GM12878 (cell line): Measurements from ENCODE around the gene GDAP2. TPM values are rescaled to one million over a fixed set of nuclear protein-coding genes. Genes with fewer than 3 reads are reported as not detected.

Experiments
- ATAC-seq: fragments of 200-7000 bp; cut with Tn5 transposase; 3 replicates; pipeline ENCODE4 v1.9.1; 2020; ENCODE audit warnings: mild to moderate bottlenecking, moderate library complexity
- BruUV-seq: library from RNA; stranded (reverse); fragments of 400-500 nt; replicated peaks from 2 replicates; lab custom pipeline; 2021; lab: Mats Ljungman, UMichigan
- CTCF ChIA-PET: fragments of 300-600 bp; sonication (Branson Sonifier 250); formaldehyde crosslinking; extraction: SDS; loops from one replicate; lab custom pipeline; 2021; ENCODE audit warnings: inconsistent platforms; lab: Yijun Ruan, JAX
- POLR2A ChIA-PET: fragments of 350-600 bp; formaldehyde crosslinking; extraction: SDS; loops from one replicate; lab custom pipeline; 2021; ENCODE audit warnings: inconsistent platforms; lab: Charles Lee
- RAD21 ChIA-PET: fragments of 300-600 bp; sonication (Branson Sonifier 250); formaldehyde crosslinking; loops from one replicate; lab custom pipeline; 2023; ENCODE audit warnings: antibody characterized with exemption; ENCODE audit not compliant: unreplicated experiment; lab: Charles Lee
- SMC1A ChIA-PET: fragments of 300-600 bp; sonication (Branson Sonifier 250); formaldehyde crosslinking; loops from one replicate; lab custom pipeline; 2023; ENCODE audit not compliant: unreplicated experiment, uncharacterized antibody; lab: Charles Lee
- DNase-seq: peaks from one replicate; pipeline ENCODE4 v3.0.0-alpha.2; 2011; ENCODE audit warnings: low read depth, low spot score
- FAIRE-seq: peaks from 3 replicates; lab custom pipeline; 2011; peaks lifted over from hg19 to GRCh38; lab: Jason Lieb, UNC
- H2AFZ ChIP-seq: 2 replicates; pipeline ENCODE4 v1.6.0; 2011; ENCODE audit warnings: low read depth, low read length, control low read depth; ENCODE audit not compliant: control insufficient read depth
- H3K27ac ChIP-seq: 2 replicates; pipeline ENCODE4 v1.5.1; 2011; ENCODE audit warnings: control low read depth; ENCODE audit not compliant: control insufficient read depth, insufficient read depth
- H3K27me3 ChIP-seq, 2 experiments: replicated peaks in 1 of 2; 2 replicates each; pipeline versions ENCODE4 v1.6.0 to v1.6.1; 2011; ENCODE audit warnings: low read length in 1 of 2; ENCODE audit not compliant: control insufficient read depth in 2 of 2, insufficient read depth in 2 of 2
- H3K36me3 ChIP-seq, 2 experiments: 2 replicates each; pipeline ENCODE4 v1.5.1; 2011; ENCODE audit warnings: low read length in 1 of 2; ENCODE audit not compliant: control insufficient read depth in 2 of 2, insufficient read depth in 2 of 2
- H3K4me1 ChIP-seq: 2 replicates; pipeline ENCODE4 v1.6.1; 2011; ENCODE audit warnings: mild to moderate bottlenecking, low read length, moderate library complexity, mixed read lengths; ENCODE audit not compliant: control insufficient read depth, insufficient read depth
- H3K4me2 ChIP-seq: 2 replicates; pipeline ENCODE4 v1.6.0; 2011; ENCODE audit warnings: control low read depth; ENCODE audit not compliant: control insufficient read depth, insufficient read depth
- H3K4me3 ChIP-seq: fragments of 200-600 bp; sonication (generic); 2 replicates; pipeline ENCODE4 v1.5.1; 2016
- H3K79me2 ChIP-seq: 2 replicates; pipeline ENCODE4 v1.6.0; 2011; ENCODE audit warnings: low read length; ENCODE audit not compliant: control insufficient read depth, insufficient read depth
- H3K9ac ChIP-seq: 2 replicates; pipeline ENCODE4 v1.8.0; 2011; ENCODE audit warnings: low read length, control low read depth, mixed read lengths; ENCODE audit not compliant: control insufficient read depth, insufficient read depth
- H3K9me3 ChIP-seq: replicated peaks from 3 replicates; pipeline ENCODE4 v1.5.1; 2011; ENCODE audit warnings: mild to moderate bottlenecking, low read length; ENCODE audit not compliant: control insufficient read depth, insufficient read depth
- H4K20me1 ChIP-seq: 2 replicates; pipeline ENCODE4 v1.6.0; 2011; ENCODE audit not compliant: control insufficient read depth, insufficient read depth
- BMI1 ChIP-seq: fragments of 450-650 bp; IDR thresholded peaks from 2 replicates; pipeline ENCODE4 v1.6.1; 2016; ENCODE audit warnings: mild to moderate bottlenecking, moderate library complexity, borderline replicate concordance
- BRCA1 ChIP-seq: IDR thresholded peaks from 2 replicates; pipeline ENCODE4 v1.6.1; 2011; ENCODE audit warnings: low read depth, low read length, improper control_type of control experiment
- CBX3 ChIP-seq: fragments of 200-600 bp; sonication (generic); IDR thresholded peaks from 2 replicates; pipeline ENCODE4 v1.6.1; 2016; ENCODE audit warnings: low read depth, borderline replicate concordance
- CREB1 ChIP-seq: IDR thresholded peaks from 2 replicates; pipeline ENCODE4 v1.6.1; 2012; ENCODE audit warnings: low read depth, mild to moderate bottlenecking, inconsistent platforms
- NFIC ChIP-seq: IDR thresholded peaks from 2 replicates; pipeline ENCODE4 v1.6.1; 2012; ENCODE audit warnings: low read depth, mild to moderate bottlenecking, inconsistent platforms, low read length, moderate library complexity
- NR2C2 ChIP-seq: IDR thresholded peaks from 2 replicates; pipeline ENCODE4 v1.6.1; 2011; ENCODE audit warnings: borderline replicate concordance, low read depth; ENCODE audit not compliant: control insufficient read depth, insufficient read length
- RCOR1 ChIP-seq: conservative IDR thresholded peaks from 2 replicates; pipeline ENCODE4 v1.6.1; 2012; ENCODE audit warnings: low read depth, low read length, improper control_type of control experiment
- SIN3A ChIP-seq: IDR thresholded peaks from 2 replicates; pipeline ENCODE4 v1.6.1; 2012; ENCODE audit warnings: low read depth, low read length, improper control_type of control experiment
- SREBF2 ChIP-seq: IDR thresholded peaks from 2 replicates; pipeline ENCODE4 v1.6.1; 2012; ENCODE audit warnings: mild to moderate bottlenecking, low read length
- TCF3 ChIP-seq: IDR thresholded peaks from 2 replicates; pipeline ENCODE4 v1.6.1; 2012; ENCODE audit warnings: low read depth, mild to moderate bottlenecking, low read length, borderline replicate concordance; ENCODE audit not compliant: insufficient read depth
- ZNF384 ChIP-seq: IDR thresholded peaks from 2 replicates; pipeline ENCODE4 v1.6.1; 2012; ENCODE audit warnings: low read depth, mild to moderate bottlenecking, low read length, improper control_type of control experiment, borderline replicate concordance
- ZNF622 ChIP-seq: fragments of 450-650 bp; IDR thresholded peaks from 2 replicates; pipeline ENCODE4 v1.6.1; 2017; ENCODE audit warnings: mild to moderate bottlenecking, inconsistent platforms
- ZZZ3 ChIP-seq: IDR thresholded peaks from 2 replicates; pipeline ENCODE4 v1.6.1; 2011; ENCODE audit warnings: low read depth; ENCODE audit not compliant: control insufficient read depth, insufficient read length
- WGBS: methylation state at CpG from one replicate; pipeline ENCODE4 v1.1.6; 2016; ENCODE audit warnings: low lambda C conversion rate; ENCODE audit not compliant: insufficient replicate concordance, insufficient coverage; ENCODE audit errors: missing lambda C conversion rate; 5-methylcytosine and 5-hydroxymethylcytosine counted together
- in situ Hi-C: fragments of 300-500 bp; cut with MboI; formaldehyde crosslinking; loops from 9 replicates; pipeline ENCODE4 v1.14.3; 2018; ENCODE audit warnings: mixed read lengths
- intact Hi-C: fragments of 100-400 bp; cut with micrococcal nuclease; formaldehyde crosslinking; loops from one replicate; pipeline ENCODE4 v1.14.2; 2022; ENCODE audit not compliant: unreplicated experiment
- polyA plus RNA-seq, 11 experiments: library from polyadenylated mRNA; depleted of rRNA in 4 of 11; unstranded in 6 of 11; stranded (reverse) in 5 of 11; fragments of >200 nt; fragmentation: Nextera tagmentation in 4 of 11; fragmentation: Illumina TruSeq in 1 of 11; extraction: Ambion mirVana in 4 of 11; extraction: Trizol in 1 of 11; gene quantifications; 1 replicate in 1 of 11; 2 replicates in 10 of 11; pipeline versions ENCODE4 v1.2.1 to v1.2.3, GENCODE V29; 2011 to 2016; ENCODE audit warnings: inconsistent platforms in 2 of 11, missing spikeins in 2 of 11, low read depth in 1 of 11
- total RNA-seq, 4 experiments: library from RNA; depleted of rRNA in 3 of 4; stranded (reverse); fragments of >200 nt in 3 of 4; fragmentation: Illumina TruSeq in 1 of 4; extraction: Trizol in 1 of 4; gene quantifications; 2 replicates each; pipeline versions ENCODE4 v1.2.1 to v1.2.3, GENCODE V29; 2013 to 2021
- TF ChIP-seq, protein P1 (sequence below): fragments of 450-650 bp; IDR thresholded peaks from 2 replicates; pipeline ENCODE4 v1.6.1; 2016; ENCODE audit warnings: mild to moderate bottlenecking
- TF ChIP-seq, protein P2 (sequence below): IDR thresholded peaks from 2 replicates; pipeline ENCODE4 v1.6.1; 2011; ENCODE audit warnings: borderline replicate concordance, low read depth, mild to moderate bottlenecking, moderate library complexity, mixed read lengths, low read length; ENCODE audit not compliant: insufficient read depth; ENCODE audit errors: extremely low read length

GDAP2 gene
- total and polyA plus RNA-seq, 10 of the 15 experiments (the other 5 are each of a cell fraction or from before 2014, with no cell fraction given) = 2.6 to 19.2 (median 11.4) TPM

DNA sequence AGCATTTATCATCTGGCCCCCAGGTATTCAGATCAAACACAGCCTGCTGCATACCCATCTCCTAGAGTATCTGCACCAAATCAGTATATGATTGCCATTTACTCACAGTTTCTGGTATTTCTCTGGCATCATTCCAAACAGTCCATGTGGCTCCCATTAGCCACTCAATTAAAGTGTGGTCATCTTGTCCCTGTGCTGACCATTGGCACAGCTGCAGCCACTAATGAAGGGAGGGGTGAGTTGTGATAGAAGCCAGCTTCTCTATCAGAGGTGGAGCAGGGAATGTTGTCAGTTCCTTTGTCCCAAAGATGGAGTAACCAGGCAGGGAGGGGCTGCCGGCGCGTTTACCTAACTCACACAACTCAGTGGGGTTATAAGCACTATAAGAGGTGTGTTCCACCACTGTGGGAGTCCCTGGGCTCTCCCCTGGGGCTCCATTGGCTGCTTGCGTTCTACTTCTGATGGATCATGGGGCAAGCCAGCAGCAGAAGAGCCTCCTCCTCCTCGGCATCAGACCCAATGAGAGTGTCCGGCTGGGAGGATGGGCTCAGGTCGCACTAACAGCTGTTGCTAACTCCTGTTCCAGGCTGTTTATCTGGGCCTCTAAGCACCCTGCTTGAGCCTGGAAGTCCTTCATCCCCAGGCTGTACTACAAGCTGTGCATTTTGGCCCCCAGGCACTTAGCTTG is 108.6 kb downstream of the GDAP2 start:
- H3K4me1 ChIP-seq = no peaks in the 10 kb centered on the region
- H3K27me3 ChIP-seq = no peaks in the 10 kb centered on the region
- H3K9me3 ChIP-seq = no peaks in the 10 kb centered on the region; the same call in 2 of the 3 replicates
- no peak overlapping the region for H3K4me3 ChIP-seq
- H3K79me2 ChIP-seq = no peaks in the 10 kb centered on the region
- ChIA-PET POLR2A (no interaction called here), SMC1A (interaction anchor here (1.2 kb wide), 1 partner anchor 14 kb away, joined by 3 read pairs; no protein-coding TSS in a partner anchor), RAD21 (no interaction called here), CTCF (no interaction called here)
- intact Hi-C loops (no loop called here), in situ Hi-C loops (no loop called here)
- BruUV-seq = no TSS peak
- H3K4me2 ChIP-seq = no peak overlapping the region
- H3K36me3 ChIP-seq = no peaks in the 10 kb centered on the region
- no peak for ATAC-seq
- H4K20me1 ChIP-seq = no peaks in the 10 kb centered on the region
- 38% methylated on average over 7 of the region's 7 CpGs for WGBS
- H3K27ac ChIP-seq = no peak overlapping the region
- no peak for FAIRE-seq
- no peak for DNase-seq
- no peak overlapping the region for H2AFZ ChIP-seq
- H3K9ac ChIP-seq = no peak overlapping the region
- no peak for TF ChIP-seq NR2C2
- TF ChIP-seq TCF3 = no peak
- no peak for TF ChIP-seq SIN3A
- TF ChIP-seq ZNF622 = no peak
- TF ChIP-seq, protein P1, sequence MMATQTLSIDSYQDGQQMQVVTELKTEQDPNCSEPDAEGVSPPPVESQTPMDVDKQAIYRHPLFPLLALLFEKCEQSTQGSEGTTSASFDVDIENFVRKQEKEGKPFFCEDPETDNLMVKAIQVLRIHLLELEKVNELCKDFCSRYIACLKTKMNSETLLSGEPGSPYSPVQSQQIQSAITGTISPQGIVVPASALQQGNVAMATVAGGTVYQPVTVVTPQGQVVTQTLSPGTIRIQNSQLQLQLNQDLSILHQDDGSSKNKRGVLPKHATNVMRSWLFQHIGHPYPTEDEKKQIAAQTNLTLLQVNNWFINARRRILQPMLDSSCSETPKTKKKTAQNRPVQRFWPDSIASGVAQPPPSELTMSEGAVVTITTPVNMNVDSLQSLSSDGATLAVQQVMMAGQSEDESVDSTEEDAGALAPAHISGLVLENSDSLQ = no peak
- TF ChIP-seq ZZZ3 = no peak
- TF ChIP-seq, protein P2, sequence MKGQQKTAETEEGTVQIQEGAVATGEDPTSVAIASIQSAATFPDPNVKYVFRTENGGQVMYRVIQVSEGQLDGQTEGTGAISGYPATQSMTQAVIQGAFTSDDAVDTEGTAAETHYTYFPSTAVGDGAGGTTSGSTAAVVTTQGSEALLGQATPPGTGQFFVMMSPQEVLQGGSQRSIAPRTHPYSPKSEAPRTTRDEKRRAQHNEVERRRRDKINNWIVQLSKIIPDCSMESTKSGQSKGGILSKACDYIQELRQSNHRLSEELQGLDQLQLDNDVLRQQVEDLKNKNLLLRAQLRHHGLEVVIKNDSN = no peak
- no peak for TF ChIP-seq BRCA1
- TF ChIP-seq ZNF384 = no peak
- no peak for TF ChIP-seq RCOR1
- TF ChIP-seq NFIC = no peak
- TF ChIP-seq SREBF2 = no peak
- no peak for TF ChIP-seq CBX3
- TF ChIP-seq CREB1 = no peak
- no peak for TF ChIP-seq BMI1
